ENCODE data around the gene OBI1.

Gene OBI1

DNA sequence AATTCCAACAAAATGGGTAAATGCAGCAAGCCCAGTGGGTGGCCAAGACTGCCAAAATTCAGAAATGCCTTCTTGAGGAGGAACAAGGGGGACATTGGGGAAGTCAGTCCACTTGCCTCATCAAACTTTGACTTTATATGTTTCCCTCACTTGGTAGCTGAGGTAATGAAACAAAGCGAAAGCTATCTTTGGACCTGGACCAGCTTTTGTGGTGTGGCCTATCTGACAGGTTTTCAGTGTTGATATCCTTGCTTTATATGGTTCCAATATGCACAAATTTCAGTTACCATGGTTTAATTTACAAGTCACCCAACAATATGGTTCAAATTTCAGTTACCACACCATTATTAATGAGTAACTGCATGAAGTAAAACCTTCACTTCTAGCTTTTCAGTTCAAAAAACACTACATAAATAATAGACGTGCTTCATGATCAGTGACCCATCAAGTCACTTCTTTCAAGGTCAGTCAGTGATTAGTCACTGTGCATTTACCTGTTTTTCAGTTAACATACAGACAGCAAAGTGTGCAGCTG, 38.0 kb downstream of the OBI1 start:
- no peak overlapping the region for H3K27ac ChIP-seq (ENCODE audit: extremely low read depth, low read depth, low read length)
- ChIA-PET POLR2A (no interaction called here), CTCF (interaction anchor here (0.6 kb wide), 1 partner anchor 500 kb away, joined by 4 read pairs; no protein-coding TSS in a partner anchor)
- 0 out of 2 replicates have a peak, but pooled peaks cover 2% of the 10 kb centered on the region for H3K4me1 ChIP-seq (ENCODE audit: control insufficient read depth, insufficient read depth, low read length)
- no peak overlapping the region for H3K4me3 ChIP-seq (ENCODE audit: low read depth, low read length)
- H3K36me3 ChIP-seq (ENCODE audit: control insufficient read depth in 2 of 2, insufficient read depth in 1 of 2, low read length in 2 of 2): peaks cover 0 to 54% of the 10 kb centered on the region in 2 experiments; a peak in 1 of 3 replicates
- no peak for TF ChIP-seq ZNF311 (tag by site-specific recombination; IDR thresholded peaks at IDR 0.05; ENCODE audit: borderline replicate concordance)
- TF ChIP-seq FEZF1 (tag by site-specific recombination; IDR thresholded peaks at IDR 0.05): 0 out of 2 replicates have a peak, but pooled peaks have one; percentile 26
- no peaks in the 10 kb centered on the region for H3K9me3 ChIP-seq (ENCODE audit: control insufficient read depth, insufficient read depth, low read depth, low read length)

DNA sequence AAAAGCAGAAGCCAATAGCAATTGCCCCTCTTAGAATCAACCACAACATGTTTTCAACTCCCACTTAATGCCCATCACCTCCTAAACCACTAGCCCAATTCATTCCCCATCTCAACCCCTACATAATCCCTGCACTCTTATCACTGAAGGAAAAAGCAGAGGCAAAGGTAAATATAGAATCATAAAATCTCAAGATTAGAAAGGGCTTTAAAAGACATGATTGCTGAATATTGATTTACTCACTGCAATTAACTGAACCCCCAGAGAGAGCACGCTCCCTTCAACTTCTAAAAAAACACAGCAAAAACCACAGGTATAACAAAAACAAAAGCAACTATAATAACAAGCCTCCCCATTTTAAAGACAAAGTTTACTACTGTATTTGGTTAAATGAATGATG, 40.5 kb downstream of the OBI1 start:
- Histone ChIP-seq H3K36me3 (ENCODE audit: control insufficient read depth in 2 of 2, insufficient read depth in 1 of 2, low read length in 2 of 2) (peaks cover 0 to 53% of the 10 kb centered on the region in 2 experiments; a peak in 1 of 3 replicates), H3K4me1 (ENCODE audit: control insufficient read depth, insufficient read depth, low read length) (0 out of 2 replicates have a peak, but pooled peaks cover 2% of the 10 kb centered on the region), H3K27ac (ENCODE audit: extremely low read depth, low read depth, low read length) (no peak overlapping the region), H3K9me3 (ENCODE audit: control insufficient read depth, insufficient read depth, low read depth, low read length) (no peaks in the 10 kb centered on the region), H3K4me3 (ENCODE audit: low read depth, low read length) (no peak overlapping the region)
- CTCF ChIA-PET: interaction anchor here (0.6 kb wide), 2 partner anchors 781 to 1099 kb away, joined by 3 read pairs; no protein-coding TSS in a partner anchor
- POLR2A ChIA-PET: no interaction called here
- TF ChIP-seq ZNF843 (tag by site-specific recombination; IDR thresholded peaks at IDR 0.05) (peak; percentile 96), ZNF426 (tag by site-specific recombination; IDR thresholded peaks at IDR 0.05) (no peak), ZNF2 (tag by site-specific recombination; IDR thresholded peaks at IDR 0.05) (0 out of 2 replicates have a peak, but pooled peaks have one; percentile 41), ZNF521 (tag by site-specific recombination; IDR thresholded peaks at IDR 0.05) (no peak), GLI2 (tag by site-specific recombination; IDR thresholded peaks at IDR 0.05; ENCODE audit: borderline replicate concordance, low read depth) (peak; percentile 70; the same call in 1 of the 2 replicates), ZNF555 (tag by site-specific recombination; conservative IDR thresholded peaks at IDR 0.05) (no peak), ZNF501 (tag by site-specific recombination; IDR thresholded peaks at IDR 0.05) (no peak), EGR2 (tag by site-specific recombination; IDR thresholded peaks at IDR 0.05; ENCODE audit: low read depth) (peak; percentile 83), WT1 (tag by site-specific recombination; IDR thresholded peaks at IDR 0.05) (peak; percentile 94), ZNF112 (tag by site-specific recombination; IDR thresholded peaks at IDR 0.05) (no peak), ZNF48 (tag by site-specific recombination; IDR thresholded peaks at IDR 0.05) (no peak), IKZF3 (tag by site-specific recombination; IDR thresholded peaks at IDR 0.05) (peak; percentile 77), ZNF423 (tag by site-specific recombination; IDR thresholded peaks at IDR 0.05) (peak; percentile 57; the same call in 1 of the 2 replicates), ZNF211 (tag by site-specific recombination; IDR thresholded peaks at IDR 0.05; ENCODE audit: low read depth) (no peak), ZFHX2 (tag by site-specific recombination; conservative IDR thresholded peaks at IDR 0.05) (peak; percentile 73; the same call in 1 of the 2 replicates), ZNF530 (tag by site-specific recombination; IDR thresholded peaks at IDR 0.05; ENCODE audit: low read depth) (no peak), ZNF560 (tag by site-specific recombination; IDR thresholded peaks at IDR 0.05; ENCODE audit: borderline replicate concordance) (no peak), ZNF677 (tag by site-specific recombination; IDR thresholded peaks at IDR 0.05) (no peak)
- TF ChIP-seq, protein P1, sequence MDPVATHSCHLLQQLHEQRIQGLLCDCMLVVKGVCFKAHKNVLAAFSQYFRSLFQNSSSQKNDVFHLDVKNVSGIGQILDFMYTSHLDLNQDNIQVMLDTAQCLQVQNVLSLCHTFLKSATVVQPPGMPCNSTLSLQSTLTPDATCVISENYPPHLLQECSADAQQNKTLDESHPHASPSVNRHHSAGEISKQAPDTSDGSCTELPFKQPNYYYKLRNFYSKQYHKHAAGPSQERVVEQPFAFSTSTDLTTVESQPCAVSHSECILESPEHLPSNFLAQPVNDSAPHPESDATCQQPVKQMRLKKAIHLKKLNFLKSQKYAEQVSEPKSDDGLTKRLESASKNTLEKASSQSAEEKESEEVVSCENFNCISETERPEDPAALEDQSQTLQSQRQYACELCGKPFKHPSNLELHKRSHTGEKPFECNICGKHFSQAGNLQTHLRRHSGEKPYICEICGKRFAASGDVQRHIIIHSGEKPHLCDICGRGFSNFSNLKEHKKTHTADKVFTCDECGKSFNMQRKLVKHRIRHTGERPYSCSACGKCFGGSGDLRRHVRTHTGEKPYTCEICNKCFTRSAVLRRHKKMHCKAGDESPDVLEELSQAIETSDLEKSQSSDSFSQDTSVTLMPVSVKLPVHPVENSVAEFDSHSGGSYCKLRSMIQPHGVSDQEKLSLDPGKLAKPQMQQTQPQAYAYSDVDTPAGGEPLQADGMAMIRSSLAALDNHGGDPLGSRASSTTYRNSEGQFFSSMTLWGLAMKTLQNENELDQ (tag by site-specific recombination; IDR thresholded peaks at IDR 0.05; ENCODE audit: low read depth): no peak
- TF ChIP-seq, protein P2, sequence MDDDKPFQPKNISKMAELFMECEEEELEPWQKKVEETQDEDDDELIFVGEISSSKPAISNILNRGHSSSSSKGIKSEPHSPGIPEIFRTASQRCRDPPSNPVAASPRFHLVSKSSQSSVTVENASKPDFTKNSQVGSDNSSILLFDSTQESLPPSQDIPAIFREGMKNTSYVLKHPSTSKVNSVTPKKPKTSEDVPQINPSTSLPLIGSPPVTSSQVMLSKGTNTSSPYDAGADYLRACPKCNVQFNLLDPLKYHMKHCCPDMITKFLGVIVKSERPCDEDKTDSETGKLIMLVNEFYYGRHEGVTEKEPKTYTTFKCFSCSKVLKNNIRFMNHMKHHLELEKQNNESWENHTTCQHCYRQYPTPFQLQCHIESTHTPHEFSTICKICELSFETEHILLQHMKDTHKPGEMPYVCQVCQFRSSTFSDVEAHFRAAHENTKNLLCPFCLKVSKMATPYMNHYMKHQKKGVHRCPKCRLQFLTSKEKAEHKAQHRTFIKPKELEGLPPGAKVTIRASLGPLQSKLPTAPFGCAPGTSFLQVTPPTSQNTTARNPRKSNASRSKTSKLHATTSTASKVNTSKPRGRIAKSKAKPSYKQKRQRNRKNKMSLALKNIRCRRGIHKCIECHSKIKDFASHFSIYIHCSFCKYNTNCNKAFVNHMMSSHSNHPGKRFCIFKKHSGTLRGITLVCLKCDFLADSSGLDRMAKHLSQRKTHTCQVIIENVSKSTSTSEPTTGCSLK (tag by site-specific recombination; IDR thresholded peaks at IDR 0.05): no peak
- TF ChIP-seq, protein P3, sequence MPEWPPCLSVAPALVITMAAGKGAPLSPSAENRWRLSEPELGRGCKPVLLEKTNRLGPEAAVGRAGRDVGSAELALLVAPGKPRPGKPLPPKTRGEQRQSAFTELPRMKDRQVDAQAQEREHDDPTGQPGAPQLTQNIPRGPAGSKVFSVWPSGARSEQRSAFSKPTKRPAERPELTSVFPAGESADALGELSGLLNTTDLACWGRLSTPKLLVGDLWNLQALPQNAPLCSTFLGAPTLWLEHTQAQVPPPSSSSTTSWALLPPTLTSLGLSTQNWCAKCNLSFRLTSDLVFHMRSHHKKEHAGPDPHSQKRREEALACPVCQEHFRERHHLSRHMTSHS (tag by site-specific recombination; IDR thresholded peaks at IDR 0.05): 0 out of 2 replicates have a peak, but pooled peaks have one; percentile 44
- TF ChIP-seq, protein P4, sequence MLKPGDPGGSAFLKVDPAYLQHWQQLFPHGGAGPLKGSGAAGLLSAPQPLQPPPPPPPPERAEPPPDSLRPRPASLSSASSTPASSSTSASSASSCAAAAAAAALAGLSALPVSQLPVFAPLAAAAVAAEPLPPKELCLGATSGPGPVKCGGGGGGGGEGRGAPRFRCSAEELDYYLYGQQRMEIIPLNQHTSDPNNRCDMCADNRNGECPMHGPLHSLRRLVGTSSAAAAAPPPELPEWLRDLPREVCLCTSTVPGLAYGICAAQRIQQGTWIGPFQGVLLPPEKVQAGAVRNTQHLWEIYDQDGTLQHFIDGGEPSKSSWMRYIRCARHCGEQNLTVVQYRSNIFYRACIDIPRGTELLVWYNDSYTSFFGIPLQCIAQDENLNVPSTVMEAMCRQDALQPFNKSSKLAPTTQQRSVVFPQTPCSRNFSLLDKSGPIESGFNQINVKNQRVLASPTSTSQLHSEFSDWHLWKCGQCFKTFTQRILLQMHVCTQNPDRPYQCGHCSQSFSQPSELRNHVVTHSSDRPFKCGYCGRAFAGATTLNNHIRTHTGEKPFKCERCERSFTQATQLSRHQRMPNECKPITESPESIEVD (tag by site-specific recombination; IDR thresholded peaks at IDR 0.05): peak; percentile 96
- TF ChIP-seq, protein P5, sequence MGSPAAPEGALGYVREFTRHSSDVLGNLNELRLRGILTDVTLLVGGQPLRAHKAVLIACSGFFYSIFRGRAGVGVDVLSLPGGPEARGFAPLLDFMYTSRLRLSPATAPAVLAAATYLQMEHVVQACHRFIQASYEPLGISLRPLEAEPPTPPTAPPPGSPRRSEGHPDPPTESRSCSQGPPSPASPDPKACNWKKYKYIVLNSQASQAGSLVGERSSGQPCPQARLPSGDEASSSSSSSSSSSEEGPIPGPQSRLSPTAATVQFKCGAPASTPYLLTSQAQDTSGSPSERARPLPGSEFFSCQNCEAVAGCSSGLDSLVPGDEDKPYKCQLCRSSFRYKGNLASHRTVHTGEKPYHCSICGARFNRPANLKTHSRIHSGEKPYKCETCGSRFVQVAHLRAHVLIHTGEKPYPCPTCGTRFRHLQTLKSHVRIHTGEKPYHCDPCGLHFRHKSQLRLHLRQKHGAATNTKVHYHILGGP (tag by site-specific recombination; IDR thresholded peaks at IDR 0.05): peak; percentile 60
